ENCODE measurements around the gene FGF10.

DNA sequence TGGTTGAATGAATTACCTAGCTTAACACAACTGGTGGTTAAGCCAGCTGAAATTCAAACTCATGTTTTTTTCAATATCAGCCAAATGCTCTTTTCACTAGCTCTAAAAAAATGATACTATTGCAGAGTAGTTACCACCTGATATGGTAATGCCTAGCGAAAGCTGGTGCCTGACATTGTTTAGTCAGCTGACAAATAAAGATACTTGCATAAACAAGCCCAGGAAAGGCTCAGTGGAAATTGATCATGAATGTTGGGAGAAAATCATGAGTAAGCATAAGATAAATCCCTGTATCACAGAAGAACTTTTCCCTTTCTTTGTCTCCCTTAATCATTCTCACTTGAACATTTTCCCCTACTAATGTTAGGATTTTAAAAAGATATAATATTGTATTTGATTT, 54.6 kb downstream of the FGF10 start:
- TF ChIP-seq, protein P1, sequence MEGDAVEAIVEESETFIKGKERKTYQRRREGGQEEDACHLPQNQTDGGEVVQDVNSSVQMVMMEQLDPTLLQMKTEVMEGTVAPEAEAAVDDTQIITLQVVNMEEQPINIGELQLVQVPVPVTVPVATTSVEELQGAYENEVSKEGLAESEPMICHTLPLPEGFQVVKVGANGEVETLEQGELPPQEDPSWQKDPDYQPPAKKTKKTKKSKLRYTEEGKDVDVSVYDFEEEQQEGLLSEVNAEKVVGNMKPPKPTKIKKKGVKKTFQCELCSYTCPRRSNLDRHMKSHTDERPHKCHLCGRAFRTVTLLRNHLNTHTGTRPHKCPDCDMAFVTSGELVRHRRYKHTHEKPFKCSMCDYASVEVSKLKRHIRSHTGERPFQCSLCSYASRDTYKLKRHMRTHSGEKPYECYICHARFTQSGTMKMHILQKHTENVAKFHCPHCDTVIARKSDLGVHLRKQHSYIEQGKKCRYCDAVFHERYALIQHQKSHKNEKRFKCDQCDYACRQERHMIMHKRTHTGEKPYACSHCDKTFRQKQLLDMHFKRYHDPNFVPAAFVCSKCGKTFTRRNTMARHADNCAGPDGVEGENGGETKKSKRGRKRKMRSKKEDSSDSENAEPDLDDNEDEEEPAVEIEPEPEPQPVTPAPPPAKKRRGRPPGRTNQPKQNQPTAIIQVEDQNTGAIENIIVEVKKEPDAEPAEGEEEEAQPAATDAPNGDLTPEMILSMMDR (IDR thresholded peaks at IDR 0.05), result no peak
- no peak for TF ChIP-seq POLR2A (IDR thresholded peaks at IDR 0.05)
